K562 (cell line): ENCODE results near the gene LCA5L. TPM values are rescaled to one million over a fixed set of nuclear protein-coding genes. Genes with fewer than 3 reads are reported as not detected.

Source experiments
- CBX5 ChIP-seq: IDR thresholded peaks from 2 replicates; pipeline ENCODE4 v1.6.1; 2014; ENCODE audit warnings: low read depth, borderline replicate concordance
- CSDE1 ChIP-seq, 2 experiments: fragments of 450-650 bp; IDR thresholded peaks; 2 replicates each; pipeline ENCODE4 v1.6.1; 2016; ENCODE audit warnings: mild to moderate bottlenecking in 1 of 2
- DPF2 ChIP-seq: fragments of 450-650 bp; IDR thresholded peaks from 2 replicates; pipeline ENCODE4 v1.6.1; 2016
- KDM5B ChIP-seq: fragments of 200-600 bp; sonication (generic); IDR thresholded peaks from 2 replicates; pipeline ENCODE4 v1.6.1; 2012; ENCODE audit warnings: low read depth, mild to moderate bottlenecking, moderate library complexity, low read length, control low read depth, inconsistent platforms; ENCODE audit not compliant: insufficient replicate concordance
- NR2C1 ChIP-seq, 2 experiments: fragments of 450-650 bp; IDR thresholded peaks; 2 replicates each; pipeline ENCODE4 v1.6.1; 2017; ENCODE audit warnings: mild to moderate bottlenecking in 2 of 2, antibody characterized with exemption in 1 of 2, inconsistent platforms in 1 of 2, missing compliant biosample characterization in 1 of 2, missing genetic modification characterization in 1 of 2
- RFX1 ChIP-seq: fragments of 450-650 bp; IDR thresholded peaks from 2 replicates; pipeline ENCODE4 v1.6.1; 2016; ENCODE audit warnings: mild to moderate bottlenecking, moderate library complexity
- SIN3B ChIP-seq: fragments of 450-650 bp; IDR thresholded peaks from 2 replicates; pipeline ENCODE4 v1.6.1; 2017; ENCODE audit warnings: low read depth, mild to moderate bottlenecking, moderate library complexity
- SPI1 ChIP-seq: IDR thresholded peaks from 2 replicates; pipeline ENCODE4 v1.6.1; 2011; ENCODE audit warnings: low read depth, low read length, control low read depth, borderline replicate concordance
- TCF7L2 ChIP-seq: fragments of 150-350 bp; IDR thresholded peaks from 2 replicates; pipeline ENCODE4 v1.6.1; 2016; ENCODE audit warnings: low read depth, mild to moderate bottlenecking, low read length, moderate library complexity
- USF1 ChIP-seq: sonication (generic); formaldehyde crosslinking; IDR thresholded peaks from 2 replicates; pipeline ENCODE4 v1.9.0; 2022; ENCODE audit warnings: mild to moderate bottlenecking, missing genetic modification reagents
- ZNF347 ChIP-seq: fragments of 450-650 bp; formaldehyde crosslinking; IDR thresholded peaks from 2 replicates; pipeline ENCODE4 v1.4.0; 2020; ENCODE audit warnings: low read depth, mild to moderate bottlenecking, moderate library complexity
- ZNF780A ChIP-seq: fragments of 250-450 bp; sonication (Bioruptor Pico); IDR thresholded peaks from 2 replicates; pipeline ENCODE4 v1.5.0; 2021; ENCODE audit warnings: mild to moderate bottlenecking
- polyA plus RNA-seq, 8 experiments: library from polyadenylated mRNA; depleted of rRNA in 4 of 8; stranded (reverse) in 5 of 8; unstranded in 3 of 8; fragments of >200 nt; fragmentation: Nextera tagmentation in 2 of 8; fragmentation: Illumina TruSeq in 1 of 8; extraction: Ambion mirVana in 2 of 8; extraction: Trizol in 1 of 8; gene quantifications; 2 replicates each; pipeline versions ENCODE4 v1.2.1 to v1.2.3, GENCODE V29; 2011 to 2014; ENCODE audit warnings: inconsistent platforms in 1 of 8, missing spikeins in 1 of 8
- total RNA-seq, 7 experiments: library from RNA; depleted of rRNA in 6 of 7; stranded (reverse); fragments of >200 nt in 6 of 7; fragmentation: Illumina TruSeq in 2 of 7; extraction: Trizol in 2 of 7; gene quantifications; 2 replicates each; pipeline versions ENCODE4 v1.2.1 to v1.2.3, GENCODE V29; 2011 to 2021; ENCODE audit warnings: low replicate concordance in 1 of 7
- TF ChIP-seq, protein P1 (sequence below): fragments of 250-450 bp; sonication (Bioruptor Pico); IDR thresholded peaks from 2 replicates; pipeline ENCODE4 v1.8.0; 2021; ENCODE audit warnings: moderate library complexity, mild to moderate bottlenecking, inconsistent platforms
- TF ChIP-seq, protein P2 (sequence below): sonication (generic); formaldehyde crosslinking; IDR thresholded peaks from 2 replicates; pipeline ENCODE4 v1.8.0; 2023; ENCODE audit warnings: missing genetic modification reagents, mild to moderate bottlenecking, borderline replicate concordance
- TF ChIP-seq, protein P3 (sequence below): fragments of 250-450 bp; sonication (Bioruptor Pico); IDR thresholded peaks from 2 replicates; pipeline ENCODE4 v1.8.0; 2022; ENCODE audit warnings: inconsistent platforms, mild to moderate bottlenecking, moderate library complexity, borderline replicate concordance

The LCA5L gene
- total and polyA plus RNA-seq, 9 of the 15 experiments (the other 6 are each of a cell fraction or from before 2014, with no cell fraction given), result 1.8 to 4.9 (median 3.8) TPM

DNA sequence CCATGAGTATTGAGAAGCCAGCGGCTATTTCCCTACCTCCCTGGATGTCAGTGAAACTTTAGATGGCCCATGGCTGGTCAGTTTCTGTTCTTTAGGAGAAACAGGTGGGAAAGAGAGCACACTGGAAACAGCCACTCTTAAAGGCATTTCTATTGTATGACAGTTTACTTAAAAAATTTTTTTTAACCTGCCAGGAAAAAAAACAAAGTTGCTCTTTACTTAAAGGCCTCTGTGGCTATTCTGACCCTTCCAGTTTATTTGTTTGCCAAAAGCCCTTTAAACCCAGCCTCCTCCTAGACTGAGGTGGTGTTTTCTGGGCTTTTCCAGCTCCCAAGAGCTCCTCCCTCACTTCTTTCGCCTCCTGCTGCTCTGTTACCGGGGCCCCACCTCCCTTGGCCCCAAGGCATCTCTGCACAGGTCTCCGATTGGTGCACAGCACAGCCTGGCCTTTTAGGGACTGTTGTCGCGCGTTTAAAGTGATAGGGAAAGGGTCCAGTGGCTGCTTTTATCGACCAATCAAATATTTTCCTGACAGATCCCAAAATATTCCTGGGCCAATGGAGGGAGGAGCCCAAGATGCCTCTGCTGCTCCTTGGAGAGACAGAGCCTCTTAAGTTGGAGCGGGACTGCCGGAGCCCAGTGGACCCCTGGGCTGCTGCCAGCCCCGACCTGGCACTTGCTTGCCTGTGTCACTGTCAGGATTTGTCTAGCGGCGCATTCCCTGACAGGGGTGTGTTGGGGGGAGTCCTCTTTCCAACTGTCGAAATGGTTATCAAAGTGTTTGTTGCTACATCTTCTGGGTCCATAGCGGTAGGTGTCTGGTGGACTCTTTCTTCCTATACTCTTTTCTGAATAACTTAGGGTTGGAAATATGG lies 6.0 kb upstream of the LCA5L start, which contains the start of gene SH3BGR (continued):
- no peak for TF ChIP-seq ZNF780A (CRISPR knock-in tag)
- TF ChIP-seq CBX5, result no peak
- TF ChIP-seq DPF2, result no peak
- TF ChIP-seq TCF7L2, result no peak
- no peak for TF ChIP-seq USF1
- TF ChIP-seq, protein P1, sequence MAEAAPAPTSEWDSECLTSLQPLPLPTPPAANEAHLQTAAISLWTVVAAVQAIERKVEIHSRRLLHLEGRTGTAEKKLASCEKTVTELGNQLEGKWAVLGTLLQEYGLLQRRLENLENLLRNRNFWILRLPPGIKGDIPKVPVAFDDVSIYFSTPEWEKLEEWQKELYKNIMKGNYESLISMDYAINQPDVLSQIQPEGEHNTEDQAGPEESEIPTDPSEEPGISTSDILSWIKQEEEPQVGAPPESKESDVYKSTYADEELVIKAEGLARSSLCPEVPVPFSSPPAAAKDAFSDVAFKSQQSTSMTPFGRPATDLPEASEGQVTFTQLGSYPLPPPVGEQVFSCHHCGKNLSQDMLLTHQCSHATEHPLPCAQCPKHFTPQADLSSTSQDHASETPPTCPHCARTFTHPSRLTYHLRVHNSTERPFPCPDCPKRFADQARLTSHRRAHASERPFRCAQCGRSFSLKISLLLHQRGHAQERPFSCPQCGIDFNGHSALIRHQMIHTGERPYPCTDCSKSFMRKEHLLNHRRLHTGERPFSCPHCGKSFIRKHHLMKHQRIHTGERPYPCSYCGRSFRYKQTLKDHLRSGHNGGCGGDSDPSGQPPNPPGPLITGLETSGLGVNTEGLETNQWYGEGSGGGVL (CRISPR knock-in tag), result no peak
- TF ChIP-seq SIN3B, result no peak
- TF ChIP-seq, protein P2, sequence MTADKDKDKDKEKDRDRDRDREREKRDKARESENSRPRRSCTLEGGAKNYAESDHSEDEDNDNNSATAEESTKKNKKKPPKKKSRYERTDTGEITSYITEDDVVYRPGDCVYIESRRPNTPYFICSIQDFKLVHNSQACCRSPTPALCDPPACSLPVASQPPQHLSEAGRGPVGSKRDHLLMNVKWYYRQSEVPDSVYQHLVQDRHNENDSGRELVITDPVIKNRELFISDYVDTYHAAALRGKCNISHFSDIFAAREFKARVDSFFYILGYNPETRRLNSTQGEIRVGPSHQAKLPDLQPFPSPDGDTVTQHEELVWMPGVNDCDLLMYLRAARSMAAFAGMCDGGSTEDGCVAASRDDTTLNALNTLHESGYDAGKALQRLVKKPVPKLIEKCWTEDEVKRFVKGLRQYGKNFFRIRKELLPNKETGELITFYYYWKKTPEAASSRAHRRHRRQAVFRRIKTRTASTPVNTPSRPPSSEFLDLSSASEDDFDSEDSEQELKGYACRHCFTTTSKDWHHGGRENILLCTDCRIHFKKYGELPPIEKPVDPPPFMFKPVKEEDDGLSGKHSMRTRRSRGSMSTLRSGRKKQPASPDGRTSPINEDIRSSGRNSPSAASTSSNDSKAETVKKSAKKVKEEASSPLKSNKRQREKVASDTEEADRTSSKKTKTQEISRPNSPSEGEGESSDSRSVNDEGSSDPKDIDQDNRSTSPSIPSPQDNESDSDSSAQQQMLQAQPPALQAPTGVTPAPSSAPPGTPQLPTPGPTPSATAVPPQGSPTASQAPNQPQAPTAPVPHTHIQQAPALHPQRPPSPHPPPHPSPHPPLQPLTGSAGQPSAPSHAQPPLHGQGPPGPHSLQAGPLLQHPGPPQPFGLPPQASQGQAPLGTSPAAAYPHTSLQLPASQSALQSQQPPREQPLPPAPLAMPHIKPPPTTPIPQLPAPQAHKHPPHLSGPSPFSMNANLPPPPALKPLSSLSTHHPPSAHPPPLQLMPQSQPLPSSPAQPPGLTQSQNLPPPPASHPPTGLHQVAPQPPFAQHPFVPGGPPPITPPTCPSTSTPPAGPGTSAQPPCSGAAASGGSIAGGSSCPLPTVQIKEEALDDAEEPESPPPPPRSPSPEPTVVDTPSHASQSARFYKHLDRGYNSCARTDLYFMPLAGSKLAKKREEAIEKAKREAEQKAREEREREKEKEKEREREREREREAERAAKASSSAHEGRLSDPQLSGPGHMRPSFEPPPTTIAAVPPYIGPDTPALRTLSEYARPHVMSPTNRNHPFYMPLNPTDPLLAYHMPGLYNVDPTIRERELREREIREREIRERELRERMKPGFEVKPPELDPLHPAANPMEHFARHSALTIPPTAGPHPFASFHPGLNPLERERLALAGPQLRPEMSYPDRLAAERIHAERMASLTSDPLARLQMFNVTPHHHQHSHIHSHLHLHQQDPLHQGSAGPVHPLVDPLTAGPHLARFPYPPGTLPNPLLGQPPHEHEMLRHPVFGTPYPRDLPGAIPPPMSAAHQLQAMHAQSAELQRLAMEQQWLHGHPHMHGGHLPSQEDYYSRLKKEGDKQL, result no peak
- TF ChIP-seq SPI1, result no peak
- TF ChIP-seq, protein P3, sequence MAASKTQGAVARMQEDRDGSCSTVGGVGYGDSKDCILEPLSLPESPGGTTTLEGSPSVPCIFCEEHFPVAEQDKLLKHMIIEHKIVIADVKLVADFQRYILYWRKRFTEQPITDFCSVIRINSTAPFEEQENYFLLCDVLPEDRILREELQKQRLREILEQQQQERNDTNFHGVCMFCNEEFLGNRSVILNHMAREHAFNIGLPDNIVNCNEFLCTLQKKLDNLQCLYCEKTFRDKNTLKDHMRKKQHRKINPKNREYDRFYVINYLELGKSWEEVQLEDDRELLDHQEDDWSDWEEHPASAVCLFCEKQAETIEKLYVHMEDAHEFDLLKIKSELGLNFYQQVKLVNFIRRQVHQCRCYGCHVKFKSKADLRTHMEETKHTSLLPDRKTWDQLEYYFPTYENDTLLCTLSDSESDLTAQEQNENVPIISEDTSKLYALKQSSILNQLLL (CRISPR knock-in tag), result no peak
- TF ChIP-seq RFX1, result no peak
- TF ChIP-seq NR2C1 (IDR thresholded peaks at IDR 0.05), result no peak
- TF ChIP-seq NR2C1 (tag; IDR thresholded peaks at IDR 0.05), result no peak
- TF ChIP-seq ZNF347, result no peak
- 0 out of 4 replicates have a peak, but pooled peaks of 1 of the 2 experiments have one; percentile 26 for TF ChIP-seq CSDE1 (IDR thresholded peaks at IDR 0.05)
- no peak for TF ChIP-seq KDM5B
